ENCODE data around the gene NXPH2. TPM values are rescaled to one million over a fixed set of nuclear protein-coding genes. Genes with fewer than 3 reads are reported as not detected.
"Not testable (repeated sequence)": the region's sequence is repeated elsewhere in the genome, so short reads cannot be mapped to it uniquely, and the experiment has no call there.

NXPH2 gene
- total RNA-seq, 2 donors from 2014 or later = not detected

DNA sequence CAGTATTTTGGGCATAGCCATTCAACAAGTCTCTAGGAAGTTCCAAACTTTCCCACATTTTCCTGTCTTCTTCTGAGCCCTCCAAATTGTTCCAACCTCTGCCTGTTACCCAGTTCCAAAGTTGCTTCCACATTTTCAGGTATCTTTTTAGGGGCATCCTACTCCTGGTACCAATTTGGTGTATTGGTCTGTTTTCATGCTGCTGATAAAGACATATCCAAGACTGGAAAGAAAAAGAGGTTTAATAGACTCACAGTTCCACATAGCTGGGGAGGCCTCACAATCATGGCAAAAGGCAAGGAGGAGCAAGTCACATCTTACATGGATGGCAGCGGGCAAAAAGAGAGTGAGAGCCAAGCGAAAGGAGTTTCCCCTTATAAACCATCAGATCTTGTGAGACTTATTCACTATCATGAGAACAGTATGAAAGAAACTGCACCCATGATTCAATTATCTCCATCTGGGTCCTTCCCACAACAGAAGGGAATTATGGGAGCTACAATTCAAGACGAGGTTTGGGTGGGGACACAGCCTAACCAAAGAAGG is 43.1 kb downstream of the NXPH2 start:
- H3K27me3 Mint-ChIP-seq (ENCODE audit: low read depth); H3K36me3 Mint-ChIP-seq (ENCODE audit: insufficient read depth in 2 of 2); H3K4me1 Mint-ChIP-seq (ENCODE audit: low read depth); H3K4me3 Mint-ChIP-seq; ATAC-seq (replicated peaks in 1 of 2); DNase-seq; H3K27ac Mint-ChIP-seq: not testable (repeated sequence)
- H3K9me3 Mint-ChIP-seq = peaks cover 10 to 21% of the 10 kb centered on the region in 2 donors

DNA sequence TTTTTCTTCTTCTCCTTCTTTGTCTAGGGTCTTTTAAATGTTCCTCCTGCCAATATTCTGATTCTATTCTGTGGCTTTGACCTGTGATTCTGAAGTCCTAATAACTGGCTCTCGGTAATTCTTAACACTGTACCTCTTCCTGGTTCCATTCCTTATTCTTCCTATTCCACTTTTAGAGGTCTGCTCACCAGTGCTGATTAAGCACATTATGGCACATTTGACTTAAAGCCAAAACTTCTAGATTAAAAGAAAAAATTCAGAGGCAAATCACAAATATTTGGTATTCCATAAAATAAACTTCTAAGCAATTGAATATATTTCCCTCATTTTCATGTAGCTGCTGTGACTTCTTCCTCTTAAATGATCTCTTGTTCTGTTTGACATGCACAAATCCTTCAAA is 47.5 kb downstream of the NXPH2 start:
- Mint-ChIP-seq H3K27me3 (ENCODE audit: low read depth) (peaks cover 6% of the 10 kb centered on the region), H3K4me3 (no peak overlapping the region), H3K9me3 (peaks cover 11 to 22% of the 10 kb centered on the region in 2 donors), H3K27ac (no peak overlapping the region), H3K36me3 (ENCODE audit: insufficient read depth in 2 of 2) (peaks cover 10% of the 10 kb centered on the region in 2 donors), H3K4me1 (ENCODE audit: low read depth) (no peaks in the 10 kb centered on the region)
- DNase-seq (no peak), ATAC-seq (replicated peaks in 1 of 2) (no peak)

GRCh38 chr2:138730497-138731030 is 49.6 kb downstream of the NXPH2 start:
- H3K36me3 Mint-ChIP-seq (ENCODE audit: insufficient read depth in 2 of 2) = peaks cover 4 to 7% of the 10 kb centered on the region in 2 donors
- peaks cover 6% of the 10 kb centered on the region for H3K27me3 Mint-ChIP-seq (ENCODE audit: low read depth)
- peaks cover 8 to 15% of the 10 kb centered on the region in 2 donors for H3K9me3 Mint-ChIP-seq
- no peak overlapping the region for H3K27ac Mint-ChIP-seq
- no peak overlapping the region for H3K4me3 Mint-ChIP-seq
- H3K4me1 Mint-ChIP-seq (ENCODE audit: low read depth) = no peaks in the 10 kb centered on the region
- DNase-seq (no peak), ATAC-seq (replicated peaks in 1 of 2) (no peak)

GRCh38 chr2:138727956-138728355 is 52.2 kb downstream of the NXPH2 start:
- Mint-ChIP-seq H3K27ac (no peak overlapping the region), H3K9me3 (peaks cover 2 to 4% of the 10 kb centered on the region in 2 donors), H3K27me3 (ENCODE audit: low read depth) (peaks cover 4% of the 10 kb centered on the region), H3K4me3 (no peak overlapping the region), H3K36me3 (ENCODE audit: insufficient read depth in 2 of 2) (peaks cover 1 to 2% of the 10 kb centered on the region in 2 donors), H3K4me1 (ENCODE audit: low read depth) (no peaks in the 10 kb centered on the region)
- DNase-seq (no peak), ATAC-seq (replicated peaks in 1 of 2) (no peak)

GRCh38 chr2:138726681-138727080 is 53.5 kb downstream of the NXPH2 start:
- ATAC-seq (replicated peaks in 1 of 2) (no peak), DNase-seq (no peak)
- H3K9me3 Mint-ChIP-seq = peaks cover 2 to 6% of the 10 kb centered on the region in 2 donors
- no peak overlapping the region for H3K4me3 Mint-ChIP-seq
- H3K27me3 Mint-ChIP-seq (ENCODE audit: low read depth) = peaks cover 10% of the 10 kb centered on the region
- no peak overlapping the region for H3K27ac Mint-ChIP-seq
- H3K4me1 Mint-ChIP-seq (ENCODE audit: low read depth) = no peaks in the 10 kb centered on the region
- H3K36me3 Mint-ChIP-seq (ENCODE audit: insufficient read depth in 2 of 2) = peaks cover 1 to 2% of the 10 kb centered on the region in 2 donors

GRCh38 chr2:138724729-138725459 is 55.3 kb downstream of the NXPH2 start:
- DNase-seq (no peak), ATAC-seq (replicated peaks in 1 of 2) (no peak)
- Mint-ChIP-seq H3K27ac (no peak overlapping the region), H3K9me3 (peaks cover 0 to 6% of the 10 kb centered on the region in 2 donors), H3K4me3 (no peak overlapping the region), H3K4me1 (ENCODE audit: low read depth) (no peaks in the 10 kb centered on the region), H3K36me3 (ENCODE audit: insufficient read depth in 2 of 2) (peaks cover under 1 to 2% of the 10 kb centered on the region in 2 donors), H3K27me3 (ENCODE audit: low read depth) (peaks cover 11% of the 10 kb centered on the region)

- ATAC-seq (replicated peaks in 1 of 2) (no peak), DNase-seq (no peak)
- H3K9me3 Mint-ChIP-seq = peaks cover 0 to 3% of the 10 kb centered on the region in 2 donors
- H3K27me3 Mint-ChIP-seq (ENCODE audit: low read depth) = peaks cover 11% of the 10 kb centered on the region
- H3K4me3 Mint-ChIP-seq = no peak overlapping the region
- no peaks in the 10 kb centered on the region for H3K36me3 Mint-ChIP-seq (ENCODE audit: insufficient read depth in 2 of 2)
- H3K4me1 Mint-ChIP-seq (ENCODE audit: low read depth) = no peaks in the 10 kb centered on the region
- H3K27ac Mint-ChIP-seq = no peak overlapping the region
These were observed 55.9 kb downstream of the NXPH2 start for GRCh38 chr2:138724327-138724726.

GRCh38 chr2:138723196-138723987 is 56.8 kb downstream of the NXPH2 start:
- no peak for DNase-seq
- ATAC-seq (replicated peaks in 1 of 2) = no peak
- Mint-ChIP-seq H3K27ac (no peak overlapping the region), H3K4me3 (no peak overlapping the region), H3K36me3 (ENCODE audit: insufficient read depth in 2 of 2) (no peaks in the 10 kb centered on the region), H3K9me3 (peaks cover 0 to 1% of the 10 kb centered on the region in 2 donors), H3K4me1 (ENCODE audit: low read depth) (no peaks in the 10 kb centered on the region), H3K27me3 (ENCODE audit: low read depth) (peaks cover 11% of the 10 kb centered on the region)

DNA sequence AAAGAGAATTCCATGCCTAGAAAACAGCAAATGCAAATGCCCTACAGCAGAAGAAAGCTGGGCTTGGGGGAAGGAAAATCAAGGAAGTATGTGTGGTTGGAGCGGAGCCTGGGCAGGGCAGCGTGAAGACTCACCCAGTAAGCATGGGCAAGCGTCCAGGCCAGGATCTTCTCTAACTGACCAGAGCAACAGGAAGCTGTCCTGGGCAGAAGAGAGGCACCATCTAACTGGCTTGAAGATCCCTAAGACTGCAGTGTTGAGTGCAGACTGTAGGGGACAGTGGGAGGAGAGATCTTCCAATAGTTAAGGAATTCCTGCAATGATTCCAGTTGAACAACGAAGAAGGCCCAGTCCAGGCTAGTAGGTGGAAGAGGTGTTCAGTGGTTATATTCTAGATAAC is 57.9 kb downstream of the NXPH2 start:
- Mint-ChIP-seq H3K36me3 (ENCODE audit: insufficient read depth in 2 of 2) (no peaks in the 10 kb centered on the region), H3K27ac (no peak overlapping the region), H3K4me1 (ENCODE audit: low read depth) (no peaks in the 10 kb centered on the region), H3K4me3 (no peak overlapping the region), H3K27me3 (ENCODE audit: low read depth) (peaks cover 11% of the 10 kb centered on the region), H3K9me3 (peaks cover 0 to 1% of the 10 kb centered on the region in 2 donors)
- DNase-seq = no peak
- ATAC-seq (replicated peaks in 1 of 2) = no peak

GRCh38 chr2:138720035-138720838 is 60.0 kb downstream of the NXPH2 start:
- H3K4me1 Mint-ChIP-seq (ENCODE audit: low read depth) = no peaks in the 10 kb centered on the region

DNA sequence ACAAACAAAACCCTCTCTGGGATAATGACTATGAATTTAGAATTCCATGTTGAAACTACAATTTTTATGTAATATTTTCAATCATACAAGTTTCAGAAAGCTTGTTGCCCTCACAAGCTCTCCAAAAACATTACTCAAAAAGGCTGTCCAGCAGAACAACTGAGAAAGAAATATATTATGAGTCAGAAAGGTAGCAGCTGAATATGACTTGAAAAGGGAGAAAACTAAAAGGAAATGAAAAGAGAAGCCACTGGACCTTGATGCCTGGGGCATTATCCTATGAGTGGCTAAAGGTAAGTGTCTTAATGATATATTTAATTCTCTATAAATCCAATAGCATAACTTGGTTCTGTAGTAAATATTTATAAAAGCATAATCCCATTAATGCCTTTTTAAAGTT is 61.8 kb downstream of the NXPH2 start:
- Mint-ChIP-seq H3K4me1 (ENCODE audit: low read depth) (no peaks in the 10 kb centered on the region), H3K36me3 (ENCODE audit: insufficient read depth in 2 of 2) (no peaks in the 10 kb centered on the region), H3K27ac (no peak overlapping the region), H3K4me3 (no peak overlapping the region), H3K27me3 (ENCODE audit: low read depth) (peaks cover 11% of the 10 kb centered on the region), H3K9me3 (peaks cover 0 to 1% of the 10 kb centered on the region in 2 donors)
- DNase-seq = no peak
- no peak for ATAC-seq (replicated peaks in 1 of 2)

More at GRCh38 chr2:138720035-138720838, 60.0 kb downstream of the NXPH2 start:
- ATAC-seq (replicated peaks in 1 of 2) (no peak), DNase-seq (no peak)
- Mint-ChIP-seq H3K36me3 (ENCODE audit: insufficient read depth in 2 of 2) (no peaks in the 10 kb centered on the region), H3K4me3 (no peak overlapping the region), H3K9me3 (peaks cover 0 to 1% of the 10 kb centered on the region in 2 donors), H3K27me3 (ENCODE audit: low read depth) (peaks cover 11% of the 10 kb centered on the region), H3K27ac (no peak overlapping the region)

DNA sequence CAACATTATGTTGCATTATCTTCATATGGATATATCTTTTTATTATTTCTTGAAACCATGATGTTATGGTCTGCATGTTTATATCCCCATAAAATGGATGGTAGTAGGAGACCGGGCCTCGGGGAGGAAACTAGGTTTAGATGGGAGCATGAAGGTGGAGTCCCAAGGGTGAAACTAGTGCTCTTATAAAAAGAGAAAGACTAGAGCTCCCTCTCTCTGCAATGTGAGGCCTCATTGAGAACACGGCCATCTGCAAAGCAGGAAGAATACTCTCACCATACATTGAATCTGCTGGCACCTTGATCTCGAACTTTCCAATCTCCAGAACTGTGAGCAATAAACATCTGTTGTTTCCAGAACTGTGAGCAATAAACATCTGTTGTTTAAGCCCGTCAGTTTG is 64.0 kb downstream of the NXPH2 start:
- Mint-ChIP-seq H3K27me3 (ENCODE audit: low read depth) (no peaks in the 10 kb centered on the region), H3K4me3 (no peak overlapping the region), H3K27ac (no peak overlapping the region), H3K9me3 (peaks cover 2 to 5% of the 10 kb centered on the region in 2 donors), H3K36me3 (ENCODE audit: insufficient read depth in 2 of 2) (no peaks in the 10 kb centered on the region), H3K4me1 (ENCODE audit: low read depth) (no peaks in the 10 kb centered on the region)
- no peak for ATAC-seq (replicated peaks in 1 of 2)
- no peak for DNase-seq

Measured in activated T-cell treated with anti-CD3 and anti-CD28 coated beads, Interleukin-2, amount 50 U/mL, for 72 hours (primary cell).